Upper lobe of left lung (tissue), 4 donors: ENCODE measurements around the gene ELL2.

Experiments
- CTCF ChIP-seq, 6 experiments: fragments of 450-650 bp in 4 of 6; fragments of 200-600 bp in 2 of 6; sonication (generic) in 2 of 6; IDR thresholded peaks; one replicate each; pipeline ENCODE4 v1.5.1; 2016 to 2019; ENCODE audit warnings: antibody characterized with exemption in 6 of 6
- POLR2A ChIP-seq, 4 donors: fragments of 450-650 bp; IDR thresholded peaks; one replicate each; pipeline ENCODE4 v1.5.1; 2016 to 2017; ENCODE audit warnings: antibody characterized with exemption in 4 of 4, mild to moderate bottlenecking in 2 of 4

GRCh38 chr5:95983080-95983479 lies 21.4 kb upstream of the ELL2 start:
- TF ChIP-seq CTCF (IDR thresholded peaks at IDR 0.05) (no peak), POLR2A (IDR thresholded peaks at IDR 0.05) (no peak)
